HT-29 (cell line): ENCODE results near the gene GOLGA6L9. TPM values are rescaled to one million over a fixed set of nuclear protein-coding genes. Genes with fewer than 3 reads are reported as not detected.
"Not testable (repeated sequence)": the region's sequence is repeated elsewhere in the genome, so short reads cannot be mapped to it uniquely, and the experiment has no call there.

Experiments
- DNase-seq: peaks from one replicate; pipeline ENCODE4 v3.0.0-alpha.2; 2015; ENCODE audit warnings: low spot score
- small RNA-seq: library from RNA; depleted of rRNA; stranded (forward); fragments of <200 nt; gene quantifications from one replicate; pipeline ENCODE3, GENCODE V24; 2014
- total RNA-seq: library from RNA; depleted of rRNA; stranded (reverse); fragments of >200 nt; shearing (Covaris generic); gene quantifications from 2 replicates; pipeline ENCODE4 v1.2.3, GENCODE V29; 2014; rRNA removed

GOLGA6L9 gene
- total RNA-seq, 1 experiment from 2014 or later, result 2.5 TPM

DNA sequence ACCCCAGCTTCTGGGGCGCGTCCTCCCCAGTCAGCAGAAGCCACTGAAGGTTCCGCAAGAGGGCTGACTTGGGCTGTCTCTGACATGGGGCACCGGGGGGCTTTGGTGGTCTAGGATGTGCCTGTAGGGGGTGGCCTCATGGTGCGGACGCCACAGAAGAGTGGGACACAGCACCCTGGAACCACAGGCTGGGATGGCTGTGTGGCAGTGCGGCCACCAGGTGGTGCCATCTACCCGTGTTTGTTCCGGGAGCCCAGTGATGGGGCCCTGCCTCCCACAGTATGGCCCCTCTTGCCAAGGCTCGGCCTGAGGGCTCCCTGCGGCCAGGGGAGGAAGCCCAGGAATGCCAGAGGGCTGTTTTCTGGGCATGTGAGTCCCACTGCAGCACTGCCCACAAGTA lies 38.6 kb downstream of the GOLGA6L9 start:
- not testable (repeated sequence) for DNase-seq

DNA sequence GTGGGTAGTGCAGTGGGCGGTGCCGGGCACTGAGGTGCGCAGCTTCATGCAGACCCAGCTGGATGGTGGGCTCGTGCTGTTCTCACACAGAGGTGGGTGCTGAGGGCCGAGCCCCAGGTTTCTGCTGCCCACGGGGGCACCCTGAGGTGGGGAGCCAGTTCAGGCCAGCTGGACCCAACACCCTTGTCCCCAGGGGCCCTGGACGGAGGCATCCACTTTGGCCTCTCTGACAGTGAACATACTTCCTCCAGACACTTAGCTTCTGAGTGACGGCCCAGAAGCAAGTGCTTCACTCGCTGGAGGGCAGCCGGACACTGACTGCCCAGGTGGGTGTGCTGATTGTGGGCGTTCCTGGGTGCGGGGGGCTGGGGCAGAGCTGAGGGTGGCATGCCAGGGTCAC lies 39.8 kb downstream of the GOLGA6L9 start:
- not testable (repeated sequence) for DNase-seq

DNA sequence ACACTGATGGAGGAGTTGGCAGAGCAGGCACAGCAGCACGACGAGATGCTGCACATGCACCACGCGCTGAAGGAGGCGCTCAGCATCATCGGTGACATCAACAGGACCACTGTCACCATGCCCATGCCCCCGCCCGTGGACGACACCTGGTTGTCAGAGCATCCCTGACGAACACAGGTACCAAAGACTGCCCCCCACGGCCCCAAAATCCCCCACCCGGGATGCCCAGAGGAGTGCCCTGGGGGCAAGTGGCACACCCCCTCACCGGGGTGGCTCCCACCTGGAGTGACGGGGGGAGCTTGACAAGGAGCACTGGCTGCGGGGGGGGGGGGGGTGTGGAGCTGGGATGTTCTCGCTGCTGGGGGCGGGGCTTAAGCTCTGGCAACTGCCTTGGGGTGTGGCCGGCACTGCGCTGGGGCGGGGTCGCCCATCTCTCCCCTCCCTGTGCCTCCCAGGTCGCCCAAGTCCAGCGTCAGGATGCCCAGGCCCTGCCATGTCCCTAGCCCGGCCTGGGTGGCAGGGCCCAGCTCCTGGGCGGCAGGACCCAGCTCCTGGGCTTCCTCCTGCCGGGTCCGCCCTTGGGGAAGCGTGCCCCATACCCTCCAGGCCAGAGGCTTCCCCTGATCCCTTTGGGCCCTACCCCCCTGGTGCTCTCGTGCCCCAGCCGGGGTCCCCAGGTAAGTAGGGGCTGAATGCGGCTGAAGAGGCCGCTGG lies 42.8 kb downstream of the GOLGA6L9 start:
- not testable (repeated sequence) for DNase-seq

GRCh38 chr15:82474596-82475325 lies 45.1 kb downstream of the GOLGA6L9 start:
- DNase-seq, result not testable (repeated sequence)

DNA sequence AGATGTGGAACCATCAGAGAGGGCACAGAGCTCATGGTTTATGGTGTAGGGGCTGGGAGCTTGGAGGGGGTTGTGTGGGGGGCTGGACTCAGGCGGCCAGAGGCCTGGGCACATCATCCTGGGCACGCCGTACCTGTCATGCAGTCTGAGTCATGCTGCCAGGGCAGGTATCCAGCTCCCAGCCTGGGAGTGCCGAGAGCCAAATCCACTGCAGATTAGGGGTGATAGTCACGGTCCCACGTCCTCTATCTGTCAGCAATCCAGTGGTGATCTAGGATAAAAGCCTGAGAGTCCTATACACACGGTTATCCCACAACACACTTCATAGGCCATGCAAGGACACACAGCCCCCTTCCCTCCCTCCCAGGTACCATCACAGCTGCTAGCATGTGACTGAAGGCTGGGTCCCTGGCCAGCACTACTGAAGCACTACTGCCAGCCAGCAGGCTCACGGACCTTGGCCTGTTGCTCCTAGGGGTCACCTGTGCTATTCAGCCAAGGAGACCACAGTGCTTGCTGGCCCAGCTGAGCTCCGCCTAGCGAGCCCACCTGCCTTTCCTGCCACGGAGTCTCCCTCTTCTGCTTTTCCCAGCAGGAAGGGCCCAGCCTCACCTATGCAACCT lies 45.8 kb downstream of the GOLGA6L9 start:
- DNase-seq, result not testable (repeated sequence)

- not testable (repeated sequence) for DNase-seq
Observed at GRCh38 chr15:82476697-82477342, 47.2 kb downstream of the GOLGA6L9 start.

GRCh38 chr15:82477343-82478057 lies 47.9 kb downstream of the GOLGA6L9 start:
- DNase-seq, result not testable (repeated sequence)

Small RNA genes lying within 50 kb of the gene (small RNA-seq; reads per million reads assigned to genes)
- not detected for gene AC245033.3

Other genes with a start within 250 kb of the GOLGA6L9 start
- gene EFL1, start 167.1 kb upstream of the GOLGA6L9 start, total RNA-seq, result 15.1 and 15.5 TPM in 2 replicates
- gene SAXO2, start 167.0 kb upstream of the GOLGA6L9 start, total RNA-seq, result 1.2 and 1.9 TPM in 2 replicates
- gene GOLGA6L10, start 80.3 kb upstream of the GOLGA6L9 start, total RNA-seq, result 0.16 TPM in 1 of 2 replicates, not detected in the other
- gene RPS17, start 110.6 kb downstream of the GOLGA6L9 start, total RNA-seq, result 3,753 and 4,531 TPM in 2 replicates
- gene CPEB1, start 217.5 kb downstream of the GOLGA6L9 start, total RNA-seq, result not detected in 2 replicates